HG03045 (cell line): ENCODE data around the gene AKNA.
A peak's percentile ranks its signal among the peaks of the same experiment; 100 is the strongest.

Source experiments
- ATAC-seq: cut with Tn5 transposase; IDR thresholded peaks from one replicate; pipeline ENCODE4 v1.9.1; 2021; ENCODE audit warnings: mild to moderate bottlenecking, moderate library complexity; ENCODE audit not compliant: unreplicated experiment

Gene AKNA

GRCh38 chr9:114416290-114416689 is 28.5 kb upstream of the AKNA start:
- no peak for ATAC-seq

DNA sequence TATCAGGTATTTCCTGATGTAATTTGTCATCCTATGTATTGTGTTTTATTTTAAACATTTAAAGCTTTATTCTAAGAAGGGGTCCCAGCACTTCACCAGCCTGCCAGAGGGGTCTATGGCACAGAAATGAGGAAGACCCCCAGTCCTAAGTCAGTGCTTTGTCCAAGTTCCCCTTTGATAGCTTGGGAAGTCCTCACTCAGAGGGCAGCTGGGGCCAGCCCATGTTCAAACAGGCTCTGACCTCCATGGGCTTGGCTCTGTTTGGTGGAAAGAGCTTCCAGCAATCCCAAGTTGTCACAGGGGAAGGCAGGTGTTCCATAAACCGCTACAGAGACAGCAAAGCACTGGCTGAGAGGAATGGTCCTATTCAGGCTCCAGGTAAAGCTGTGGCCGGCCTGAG is 26.6 kb upstream of the AKNA start:
- ATAC-seq = no peak

DNA sequence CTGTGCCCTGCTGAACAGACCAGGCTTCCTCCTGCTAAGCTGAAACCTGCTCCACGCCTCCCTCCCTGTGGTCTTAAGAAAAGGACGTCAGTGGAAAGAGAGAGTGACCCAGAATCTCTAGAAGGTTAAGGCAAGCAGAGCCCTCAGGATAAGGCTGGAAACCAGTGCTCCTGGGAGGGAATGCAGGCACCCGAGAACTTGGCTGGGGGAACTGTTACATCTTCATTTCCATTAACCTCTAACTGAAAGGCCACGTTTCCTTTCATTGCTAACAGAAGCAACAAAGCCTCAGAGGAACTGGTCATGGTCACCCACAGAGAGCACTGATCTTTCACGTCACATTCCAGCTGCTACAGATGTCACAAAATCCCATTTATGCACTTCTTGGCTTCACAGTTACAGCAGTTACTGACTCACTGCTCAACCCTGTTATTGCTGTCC is 26.1 kb upstream of the AKNA start:
- no peak for ATAC-seq

DNA sequence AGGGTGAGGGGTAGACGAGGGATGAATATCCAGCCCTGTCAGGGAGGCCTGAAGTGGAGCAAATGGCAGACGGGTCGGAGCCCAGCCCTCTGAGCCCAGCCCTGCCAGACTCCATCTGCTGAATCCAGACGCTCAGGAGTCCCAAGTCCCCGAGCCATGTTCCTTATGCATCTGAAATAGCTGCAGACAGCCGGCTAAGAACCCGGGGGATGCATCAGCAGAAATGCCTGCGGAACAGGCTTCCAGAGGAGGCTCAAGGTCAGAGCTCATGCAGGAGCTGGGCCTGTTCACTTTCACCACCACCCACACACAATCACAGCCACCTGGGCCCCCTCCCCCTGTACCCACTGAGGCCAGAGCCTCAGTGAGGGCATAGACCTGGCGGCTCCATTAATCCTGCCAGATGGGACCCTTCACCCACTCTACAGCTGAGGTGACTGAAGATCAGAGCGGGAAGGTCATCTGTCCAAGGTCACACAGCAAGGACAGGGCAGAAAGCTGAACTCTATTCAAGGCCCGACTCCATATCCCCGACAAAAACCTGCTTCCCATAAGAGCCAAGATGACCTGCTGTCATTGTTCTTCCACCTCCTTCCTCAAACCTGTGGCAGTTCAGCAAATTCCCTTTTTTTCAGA is 24.4 kb upstream of the AKNA start:
- ATAC-seq = no peak

DNA sequence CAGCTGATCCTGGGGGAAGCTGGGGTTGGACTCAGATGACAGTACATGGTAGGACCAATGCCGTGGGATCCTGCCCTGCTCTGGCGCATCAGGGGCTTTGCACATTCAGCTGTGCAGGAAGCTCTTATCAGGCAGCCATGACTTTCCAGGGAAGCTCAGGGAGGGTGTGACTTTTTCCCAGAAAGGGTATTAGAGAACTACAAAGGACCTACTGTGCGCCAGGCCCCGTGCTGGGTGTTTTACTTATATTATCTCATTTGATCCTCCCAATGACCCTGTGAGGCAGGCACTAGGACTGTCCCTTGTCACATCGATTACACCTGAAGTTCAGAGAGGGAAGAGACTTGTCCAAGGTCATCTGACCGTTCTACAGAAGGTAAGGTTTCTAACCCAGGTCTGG is 23.7 kb upstream of the AKNA start:
- no peak for ATAC-seq

DNA sequence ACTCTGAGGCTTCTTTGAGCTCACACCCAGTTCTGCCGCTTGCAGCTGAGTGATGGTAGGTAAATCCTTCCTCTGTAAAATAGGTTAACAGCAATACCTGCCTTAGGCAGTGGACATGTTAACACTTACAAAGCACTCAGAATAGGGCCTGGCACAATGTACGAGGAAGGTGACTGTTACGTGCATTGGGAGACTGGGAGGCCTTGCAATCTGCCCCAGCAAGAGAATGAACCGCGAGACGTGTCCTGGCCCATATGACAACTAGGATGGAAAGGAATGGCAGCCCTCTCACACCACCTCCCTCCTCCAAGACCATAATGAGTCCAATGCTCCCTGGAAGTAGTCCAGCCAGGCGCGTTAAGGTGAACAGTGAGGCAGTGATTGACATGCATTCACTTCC is 23.1 kb upstream of the AKNA start:
- ATAC-seq = no peak

- ATAC-seq = no peak
Observed at GRCh38 chr9:114409842-114410241, 22.1 kb upstream of the AKNA start.

GRCh38 chr9:114409103-114409780 is 21.5 kb upstream of the AKNA start:
- ATAC-seq = no peak

DNA sequence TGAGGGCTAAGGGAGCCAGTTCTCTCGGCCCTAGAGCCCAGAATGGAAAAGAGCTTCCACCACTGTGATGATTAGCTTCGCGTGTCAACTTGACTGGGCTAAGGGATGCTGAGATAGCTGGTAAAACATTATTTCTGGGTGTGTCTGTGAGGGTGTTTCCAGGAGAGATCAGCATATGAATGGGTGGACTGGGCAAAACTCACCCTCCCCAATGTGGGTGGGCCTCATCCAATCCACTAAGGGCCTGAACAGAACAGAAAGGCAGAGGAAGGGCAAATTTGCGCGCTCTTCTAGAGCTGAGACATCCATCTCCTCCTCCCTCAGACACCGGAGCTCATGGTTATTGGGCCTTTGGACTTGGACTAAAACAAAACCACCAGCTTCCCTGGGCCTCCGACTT is 20.9 kb upstream of the AKNA start:
- no peak for ATAC-seq

- no peak for ATAC-seq
Observed at GRCh38 chr9:114407889-114408288, 20.1 kb upstream of the AKNA start.

DNA sequence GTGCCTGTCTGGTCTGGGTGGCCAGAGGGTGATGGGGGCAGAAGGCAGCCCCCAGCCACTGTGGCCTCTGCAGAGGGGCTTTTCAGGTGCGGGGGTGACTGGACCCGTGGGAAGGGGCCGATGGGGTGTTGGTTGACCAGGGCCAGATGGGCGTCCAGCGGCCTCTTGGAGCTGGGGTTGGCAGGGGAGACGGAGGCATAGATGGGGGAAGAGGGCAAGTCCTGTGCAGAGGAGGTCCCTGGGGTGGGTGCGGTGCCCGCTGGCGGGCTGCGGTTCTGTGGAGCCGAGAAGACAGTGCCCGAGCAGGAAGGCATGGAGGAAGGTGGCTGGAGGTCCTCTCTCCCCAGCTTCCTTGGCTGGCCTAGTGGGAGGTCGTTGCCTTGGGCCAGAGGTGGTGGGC is 18.7 kb upstream of the AKNA start:
- ATAC-seq = no peak

DNA sequence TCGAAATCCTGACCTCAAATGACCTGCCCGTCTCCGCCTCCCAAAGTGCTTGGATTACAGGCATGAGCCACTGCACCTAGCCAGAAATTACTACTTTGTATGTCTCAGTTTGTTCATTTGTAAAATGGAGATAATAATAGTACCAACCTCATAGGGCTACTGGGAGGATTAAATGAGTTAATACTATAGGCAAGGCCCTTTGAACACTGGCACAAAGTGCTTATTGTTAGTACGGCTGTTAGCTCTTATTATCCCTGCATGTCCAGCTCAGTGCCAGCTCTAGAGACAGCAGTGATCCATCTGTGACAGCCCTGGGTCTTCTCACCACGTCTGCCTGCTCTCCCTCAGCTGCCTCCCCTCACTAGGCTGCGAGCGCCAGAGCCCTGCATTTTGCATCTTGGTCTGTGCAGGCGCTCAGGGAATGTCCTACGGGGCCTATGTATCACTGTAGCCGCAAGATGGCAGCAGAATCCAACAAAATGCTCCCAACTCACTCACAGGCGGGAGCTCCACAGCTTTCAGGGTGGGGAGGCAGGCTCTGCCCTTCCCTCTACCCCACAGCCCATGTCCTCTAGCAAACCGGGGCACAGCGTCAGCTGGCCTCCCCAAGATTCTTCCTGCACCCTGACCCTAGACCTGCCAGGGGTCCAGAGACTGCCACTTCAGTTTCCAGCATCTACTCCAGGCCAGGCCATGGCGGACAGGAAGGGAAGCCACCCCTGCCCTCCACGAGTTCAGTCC is 17.7 kb upstream of the AKNA start:
- peak; percentile 79 for ATAC-seq

DNA sequence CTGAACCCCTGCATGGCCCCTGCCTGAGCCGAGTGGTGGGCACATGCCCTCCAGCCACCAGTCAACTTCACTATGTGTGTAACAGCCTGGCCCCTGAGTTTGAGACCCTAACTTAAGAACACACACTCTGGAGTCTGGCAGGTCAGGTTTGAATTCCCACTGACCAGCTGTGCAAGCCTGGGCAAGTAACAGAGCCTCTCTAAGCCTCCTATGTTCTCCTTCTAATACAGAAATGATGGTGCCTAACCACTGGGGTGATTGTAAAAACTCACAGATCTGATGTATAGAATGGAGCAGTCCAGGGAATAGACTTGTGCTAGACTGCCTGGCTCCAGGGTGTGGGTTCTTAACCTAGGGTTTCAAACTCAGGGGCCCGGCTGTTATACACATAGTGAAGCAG is 16.7 kb upstream of the AKNA start:
- ATAC-seq = no peak

DNA sequence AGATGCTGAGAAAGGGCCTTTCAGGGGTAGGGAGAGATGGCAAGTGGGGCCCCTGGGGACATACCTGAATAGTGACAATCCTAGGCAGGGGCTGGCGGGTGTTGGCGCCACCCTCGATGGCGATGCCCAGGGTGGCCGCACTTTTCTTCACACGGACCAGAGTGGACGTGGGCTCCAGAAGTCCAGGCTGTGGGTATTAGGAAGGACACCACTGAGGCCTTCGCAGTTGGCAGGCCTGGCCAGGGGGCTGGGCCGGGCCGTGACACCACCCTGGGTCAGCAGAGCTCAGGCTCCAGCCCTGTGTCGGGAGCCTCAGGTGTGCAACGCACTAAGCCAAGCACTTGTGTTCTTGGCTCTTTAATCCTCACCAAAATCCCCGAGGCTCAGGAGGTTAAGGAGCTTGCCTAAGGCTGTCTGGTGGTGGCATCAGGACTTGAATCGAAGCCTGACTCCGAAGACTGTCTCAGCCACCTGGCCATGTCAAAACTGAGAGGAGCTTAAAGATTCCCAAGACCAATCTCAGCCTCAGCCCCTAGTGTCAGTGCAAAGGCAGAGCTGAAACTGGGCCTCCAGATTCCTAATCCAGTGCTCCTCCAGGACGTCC is 15.5 kb upstream of the AKNA start:
- no peak for ATAC-seq

GRCh38 chr9:114401344-114401743 is 13.6 kb upstream of the AKNA start:
- ATAC-seq = no peak

DNA sequence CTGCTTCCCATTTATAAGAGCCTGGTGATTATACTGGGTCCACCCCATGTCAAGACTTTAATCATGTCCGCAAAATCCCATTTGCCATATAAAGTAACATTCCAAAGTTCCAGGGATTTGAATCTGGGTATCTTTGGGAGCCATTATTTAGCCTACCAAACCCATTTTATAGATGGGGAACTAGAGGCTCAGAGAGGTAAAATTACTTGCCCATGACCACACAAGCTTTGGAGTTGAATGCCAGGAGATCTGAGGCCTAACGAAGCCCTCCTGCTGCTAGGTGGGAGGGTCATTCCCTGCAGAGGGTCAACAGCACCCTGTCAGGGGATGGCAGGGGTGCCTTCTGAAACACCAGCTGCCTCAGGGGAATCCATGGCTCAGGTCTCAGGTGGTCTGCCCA is 13.0 kb upstream of the AKNA start:
- no peak for ATAC-seq

DNA sequence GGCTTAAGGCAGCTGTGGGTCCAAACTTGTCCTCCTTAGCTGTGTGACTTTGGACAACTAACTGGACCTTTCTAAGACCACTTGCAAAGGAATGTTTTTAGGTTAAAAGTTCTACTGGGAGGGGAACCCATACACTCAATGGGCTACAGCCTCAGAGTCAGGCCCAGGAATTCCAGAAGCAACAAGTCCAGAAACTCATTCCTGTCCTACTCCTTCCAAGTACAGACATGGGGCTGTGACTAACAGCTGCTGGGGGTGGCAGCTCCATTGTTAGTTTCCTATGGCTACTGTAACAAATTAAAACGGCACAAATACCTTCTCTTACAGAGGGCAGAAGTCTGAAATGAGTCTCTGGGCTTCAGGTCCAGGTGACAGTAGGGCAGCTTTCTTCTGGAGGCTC is 12.4 kb upstream of the AKNA start:
- no peak for ATAC-seq

GRCh38 chr9:114399381-114399780 is 11.6 kb upstream of the AKNA start:
- ATAC-seq = no peak

- ATAC-seq = peak; percentile 81
Observed at GRCh38 chr9:114397848-114398605, 10.2 kb upstream of the AKNA start.

DNA sequence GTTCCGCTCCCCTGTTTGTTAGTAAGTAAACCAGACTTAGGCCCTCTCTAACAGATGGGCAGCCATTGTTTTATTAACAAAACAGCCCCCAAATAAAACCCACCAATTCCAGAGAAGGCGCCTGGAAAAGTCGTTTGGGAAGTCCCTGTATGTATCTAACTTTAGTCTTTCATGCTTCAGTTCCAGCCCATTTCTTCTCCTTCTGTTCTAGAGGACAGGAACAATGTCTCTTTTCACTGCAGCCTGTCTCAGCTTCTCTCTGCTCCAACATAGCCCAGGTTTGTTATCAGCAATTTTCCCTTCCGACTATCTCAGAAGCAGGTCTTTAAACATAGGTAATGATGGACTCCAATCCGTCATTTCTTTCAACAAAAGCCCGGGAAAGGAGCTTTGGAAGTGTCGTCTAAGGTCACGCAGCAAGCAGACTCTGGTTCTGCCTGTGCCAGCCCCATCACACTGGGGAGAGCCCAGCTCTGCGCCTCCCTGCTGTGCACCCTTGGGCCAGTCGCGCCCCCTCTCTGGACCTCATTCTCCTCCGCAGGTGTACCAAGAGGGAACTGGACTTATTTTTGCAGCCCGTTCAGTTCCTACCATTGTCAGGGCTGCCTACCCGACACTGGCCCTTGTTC is 9.6 kb upstream of the AKNA start:
- no peak for ATAC-seq
